Heart left ventricle (tissue), 16 donors: Measurements from ENCODE around the gene GJD4. TPM values are rescaled to one million over a fixed set of nuclear protein-coding genes. Genes with fewer than 3 reads are reported as not detected.

ENCODE experiments used
- ATAC-seq, 4 donors: fragments of 200-7000 bp; cut with Tn5 transposase; one replicate each; pipeline ENCODE4 v1.9.1; 2020 to 2022; ENCODE audit warnings: moderate library complexity in 4 of 4, mild to moderate bottlenecking in 3 of 4, moderate number of reproducible peaks in 1 of 4
- DNase-seq, 5 donors: peaks; one replicate each; pipeline ENCODE4 v3.0.0-alpha.2; 2020
- H3K27ac ChIP-seq, 12 donors: fragments of 200-600 bp; sonication (generic) in 4 of 12; one replicate each; pipeline versions ENCODE4 v1.5.0 to v1.8.0; 2016 to 2022; ENCODE audit warnings: mild to moderate bottlenecking in 2 of 12
- H3K27me3 ChIP-seq, 9 donors: fragments of 200-600 bp; sonication (generic) in 2 of 9; one replicate each; pipeline versions ENCODE4 v1.5.1 to v1.8.0; 2016 to 2022; ENCODE audit warnings: mild to moderate bottlenecking in 3 of 9
- H3K36me3 ChIP-seq, 9 donors: fragments of 200-600 bp; sonication (generic) in 2 of 9; one replicate each; pipeline versions ENCODE4 v1.5.0 to v1.8.0; 2018 to 2022; ENCODE audit warnings: mild to moderate bottlenecking in 2 of 9
- H3K4me1 ChIP-seq, 12 donors: fragments of 200-600 bp; sonication (generic) in 4 of 12; one replicate each; pipeline versions ENCODE4 v1.5.0 to v1.8.0; 2016 to 2022; ENCODE audit warnings: mild to moderate bottlenecking in 3 of 12
- H3K4me3 ChIP-seq, 12 donors: fragments of 200-600 bp; sonication (generic) in 4 of 12; one replicate each; pipeline versions ENCODE4 v1.5.0 to v1.8.0; 2017 to 2022; ENCODE audit warnings: mild to moderate bottlenecking in 9 of 12, moderate library complexity in 4 of 12
- H3K9me3 ChIP-seq, 12 donors: fragments of 200-600 bp; sonication (generic) in 4 of 12; one replicate each; pipeline versions ENCODE4 v1.5.0 to v1.8.0; 2016 to 2022; ENCODE audit warnings: mild to moderate bottlenecking in 1 of 12
- CTCF ChIP-seq, 12 donors: fragments of 200-600 bp; sonication (generic) in 4 of 12; IDR thresholded peaks; one replicate each; pipeline versions ENCODE4 v1.5.0 to v1.8.0; 2018 to 2022; ENCODE audit warnings: antibody characterized with exemption in 12 of 12, mild to moderate bottlenecking in 5 of 12
- POLR2A ChIP-seq, 2 donors: fragments of 450-650 bp; IDR thresholded peaks; one replicate each; pipeline ENCODE4 v1.6.1; 2017; ENCODE audit warnings: antibody characterized with exemption in 2 of 2, mild to moderate bottlenecking in 2 of 2, moderate library complexity in 2 of 2
- WGBS, 4 donors: extraction: QIAGEN DNeasy Blood & Tissue Kit in 2 of 4; methylation state at CpG; one replicate each; pipeline versions ENCODE4 v1.1.5 to v1.1.7; 2013 to 2018; 5-methylcytosine and 5-hydroxymethylcytosine counted together
- intact Hi-C, 10 donors: fragments of 100-400 bp; cut with DNase I; formaldehyde crosslinking; loops; one replicate each; pipeline versions ENCODE4 v1.11.1 to v1.14.2; 2022
- polyA plus RNA-seq, 2 donors: library from polyadenylated mRNA; stranded (reverse); fragments of 200-250 nt; gene quantifications; one replicate each; pipeline ENCODE4 v1.2.3, GENCODE V29; 2013
- total RNA-seq, 9 donors: library from RNA; depleted of rRNA in 2 of 9; stranded (reverse); fragments of >200 nt in 2 of 9; fragmentation: NEBNext Ultra II Directional in 3 of 9; extraction: Animal tissue kit (Norgen Biotek cat#: 25700) in 3 of 9; gene quantifications; one replicate each; pipeline versions ENCODE4 v1.1.0 to v1.2.4, GENCODE V29; 2016 to 2023
- donor health status: ischemic (EF 13 %, LVEDD 7.1; RV severe dilation, severe dysfunction).
- donor health status: healthy with polysubstance abuse.
- donor health status: DM: no; HTN: yes; CAD: no.
- donor health status: DM: no; HTN: no; CAD: no.
- donor health status: ischemic (EF 25% LVEDD 6.9; RV normal size, moderate dysfunction).
- donor health status: ischemic (EF 25% LVEDD 5.7; RV mildly dilated, moderate dysfunction).
- donor health status: healthy.
- donor health status: DM: yes; HTN: yes; CAD: no.
- donor health status: ischemic (EF 35%, LVEDD 5.7; RV mildly dilated, moderate dysfunction).
- donor health status: nonischemic (EF 11% LVEDD 7.7; RV severe dilation, severe dysfunction).
- donor health status: DM: yes; HTN: yes; CAD: no.
- donor health status: PGD.
- donor health status: ischemic (EF 29% LVEDD 5.4; RV normal size, mild dysfunction).
- donor health status: nonischemic (EF 23%, LVEDD 6.1; RV moderate dilation, normal function).

GJD4 gene
- total and polyA plus RNA-seq, 11 donors: not detected

- TF ChIP-seq POLR2A (IDR thresholded peaks at IDR 0.05) (no peak), CTCF (IDR thresholded peaks at IDR 0.05) (no peak)
- DNase-seq (no peak), ATAC-seq (no peak)
- Histone ChIP-seq H3K4me3 (no peak overlapping the region), H3K27ac (no peak overlapping the region), H3K36me3 (peaks cover 0 to 48% (median 28%) of the 10 kb centered on the region in 9 donors), H3K27me3 (no peaks in the 10 kb centered on the region), H3K9me3 (no peaks in the 10 kb centered on the region), H3K4me1 (peaks cover 0 to 12% (median 0%) of the 10 kb centered on the region in 12 donors)
- 81 to 91% (median 88%) methylated on average over 8 to 9 of the region's 9 CpGs for WGBS, 4 donors
- intact Hi-C loops: no loop called here
Measured at GRCh38 chr10:35574924-35575352, 30.2 kb upstream of the GJD4 start.

- H3K27ac ChIP-seq: no peak overlapping the region
- DNase-seq (no peak), ATAC-seq (no peak)
- H3K36me3 ChIP-seq: peaks cover 0 to 41% (median 21%) of the 10 kb centered on the region in 9 donors
- H3K9me3 ChIP-seq: no peaks in the 10 kb centered on the region
- H3K4me3 ChIP-seq: no peak overlapping the region
- WGBS, 4 donors: 93 to 98% (median 95%) methylated on average over 9 of the region's 9 CpGs
- intact Hi-C loops: no loop called here
- H3K4me1 ChIP-seq: peaks cover 0 to 12% (median 0%) of the 10 kb centered on the region in 12 donors
- H3K27me3 ChIP-seq: no peaks in the 10 kb centered on the region
- TF ChIP-seq POLR2A (IDR thresholded peaks at IDR 0.05): no peak
- TF ChIP-seq CTCF (IDR thresholded peaks at IDR 0.05): no peak
Measured at GRCh38 chr10:35575640-35576039, 29.5 kb upstream of the GJD4 start.

- 95 to 98% (median 96%) methylated on average over 3 of the region's 3 CpGs for WGBS, 4 donors
- intact Hi-C loops: no loop called here
- no peak for ATAC-seq
Measured at GRCh38 chr10:35576730-35577129, 28.4 kb upstream of the GJD4 start.

More at GRCh38 chr10:35576730-35577129, 28.4 kb upstream of the GJD4 start:
- no peak for DNase-seq
- Histone ChIP-seq H3K27ac (no peak overlapping the region), H3K36me3 (peaks cover 0 to 32% (median 14%) of the 10 kb centered on the region in 9 donors), H3K27me3 (no peaks in the 10 kb centered on the region), H3K4me1 (peaks cover 0 to 12% (median 0%) of the 10 kb centered on the region in 12 donors), H3K4me3 (no peak overlapping the region), H3K9me3 (no peaks in the 10 kb centered on the region)
- TF ChIP-seq CTCF (IDR thresholded peaks at IDR 0.05) (no peak), POLR2A (IDR thresholded peaks at IDR 0.05) (no peak)
